Muscle layer of duodenum (tissue), 2 donors: ENCODE measurements around the gene MXRA5.

Experiments used
- H3K27ac ChIP-seq: one replicate; pipeline ENCODE4 v1.7.0; 2013; ENCODE audit warnings: mild to moderate bottlenecking, low read length
- H3K27me3 ChIP-seq: one replicate; pipeline ENCODE4 v1.7.0; 2013; ENCODE audit warnings: low read depth, mild to moderate bottlenecking, control low read depth, low read length
- H3K36me3 ChIP-seq, 2 donors: one replicate each; pipeline ENCODE4 v1.7.0; 2013; ENCODE audit warnings: low read length in 2 of 2, control low read depth in 1 of 2, mild to moderate bottlenecking in 1 of 2; ENCODE audit not compliant: insufficient read depth in 2 of 2, control insufficient read depth in 1 of 2
- H3K4me1 ChIP-seq, 2 donors: one replicate each; pipeline ENCODE4 v1.7.0; 2013; ENCODE audit warnings: low read length in 2 of 2, mild to moderate bottlenecking in 2 of 2, control low read depth in 1 of 2, moderate library complexity in 1 of 2; ENCODE audit not compliant: insufficient read depth in 2 of 2, control insufficient read depth in 1 of 2
- H3K4me3 ChIP-seq, 2 donors: one replicate each; pipeline ENCODE4 v1.7.0; 2013; ENCODE audit warnings: low read length in 2 of 2, low read depth in 1 of 2, mild to moderate bottlenecking in 1 of 2
- H3K9me3 ChIP-seq, 2 donors: one replicate each; pipeline ENCODE4 v1.7.0; 2013; ENCODE audit warnings: low read length in 2 of 2, control low read depth in 1 of 2, mild to moderate bottlenecking in 1 of 2; ENCODE audit not compliant: control insufficient read depth in 1 of 2
- donor health status: healthy.

MXRA5 gene

DNA sequence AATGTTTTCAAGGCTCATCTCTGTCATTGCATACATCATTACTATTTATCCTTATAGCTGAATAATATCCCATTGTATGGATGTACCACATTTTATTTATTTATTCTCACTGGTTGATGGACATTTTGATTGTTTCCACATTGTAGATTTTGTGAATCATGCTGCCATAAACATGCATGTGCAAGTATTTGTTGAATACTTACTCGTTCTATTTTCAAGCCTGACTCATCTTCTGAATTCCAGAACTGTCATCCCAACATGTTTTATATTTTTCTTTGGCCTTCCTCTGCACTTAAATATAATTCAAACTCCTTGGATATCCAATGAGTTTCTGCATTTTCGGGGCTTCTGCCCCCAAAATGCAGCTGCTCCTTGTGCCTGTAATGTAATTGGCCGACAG lies 77.6 kb downstream of the MXRA5 start:
- Histone ChIP-seq H3K27ac (no peak overlapping the region), H3K27me3 (no peaks in the 10 kb centered on the region), H3K4me3 (no peak overlapping the region), H3K4me1 (no peaks in the 10 kb centered on the region), H3K9me3 (no peaks in the 10 kb centered on the region), H3K36me3 (no peaks in the 10 kb centered on the region)

DNA sequence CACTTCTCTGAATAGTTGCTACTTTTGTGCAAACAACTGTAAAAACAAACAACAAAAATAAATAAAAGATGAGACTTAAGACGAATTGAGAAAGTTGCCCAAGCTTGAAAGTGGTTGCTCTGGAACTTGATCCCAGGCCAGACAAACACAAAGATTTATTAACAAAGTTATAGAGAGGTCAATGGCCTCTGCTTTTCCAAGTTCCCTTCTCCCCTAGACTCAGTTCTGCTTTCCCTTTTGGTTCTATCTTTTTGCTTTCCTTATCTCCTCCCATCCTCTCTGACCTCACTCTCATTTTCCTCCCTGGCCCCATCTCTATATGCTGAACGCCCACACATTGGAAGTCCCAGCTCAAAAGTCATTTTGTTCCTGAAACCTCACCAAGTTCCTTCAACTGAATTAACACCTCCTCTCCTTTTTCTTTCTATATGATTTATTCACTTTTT lies 82.7 kb downstream of the MXRA5 start:
- no peaks in the 10 kb centered on the region for H3K4me1 ChIP-seq
- H3K9me3 ChIP-seq: peaks cover 0 to 3% of the 10 kb centered on the region in 2 donors
- no peak overlapping the region for H3K4me3 ChIP-seq
- no peaks in the 10 kb centered on the region for H3K36me3 ChIP-seq
- no peak overlapping the region for H3K27ac ChIP-seq
- H3K27me3 ChIP-seq: no peaks in the 10 kb centered on the region

- Histone ChIP-seq H3K4me3 (no peak overlapping the region), H3K27me3 (no peaks in the 10 kb centered on the region), H3K36me3 (no peaks in the 10 kb centered on the region), H3K27ac (no peak overlapping the region), H3K9me3 (peaks cover 0 to 3% of the 10 kb centered on the region in 2 donors), H3K4me1 (no peaks in the 10 kb centered on the region)
These were observed 83.6 kb downstream of the MXRA5 start for GRCh38 chrX:3262901-3263300.
